HG03521 (cell line): ENCODE measurements around the gene PACSIN2.
"Not testable (repeated sequence)": the region's sequence is repeated elsewhere in the genome, so short reads cannot be mapped to it uniquely, and the experiment has no call there.

Experiments used
- ATAC-seq: cut with Tn5 transposase; IDR thresholded peaks from one replicate; pipeline ENCODE4 v1.9.1; 2021; ENCODE audit warnings: mild to moderate bottlenecking, moderate library complexity; ENCODE audit not compliant: unreplicated experiment

The PACSIN2 gene

GRCh38 chr22:42930810-42931420 lies 84.0 kb downstream of the PACSIN2 start:
- ATAC-seq: no peak

DNA sequence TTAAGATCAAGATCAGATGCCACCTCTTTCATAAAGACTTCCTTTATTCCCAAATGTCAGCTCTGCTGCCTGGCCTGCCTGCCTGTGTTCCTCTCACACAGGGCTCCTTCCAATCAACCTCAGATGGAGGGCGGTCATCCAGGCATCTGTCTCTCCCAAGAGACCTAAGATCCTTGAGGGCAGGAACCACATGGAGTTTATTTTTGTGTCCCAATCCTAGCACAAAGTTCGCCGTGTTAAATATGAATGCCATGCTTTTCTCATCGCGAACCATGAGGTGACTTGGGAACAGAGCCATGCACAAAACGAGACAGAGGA lies 85.2 kb downstream of the PACSIN2 start:
- no peak for ATAC-seq

GRCh38 chr22:42928969-42929837 lies 85.7 kb downstream of the PACSIN2 start:
- ATAC-seq: no peak

DNA sequence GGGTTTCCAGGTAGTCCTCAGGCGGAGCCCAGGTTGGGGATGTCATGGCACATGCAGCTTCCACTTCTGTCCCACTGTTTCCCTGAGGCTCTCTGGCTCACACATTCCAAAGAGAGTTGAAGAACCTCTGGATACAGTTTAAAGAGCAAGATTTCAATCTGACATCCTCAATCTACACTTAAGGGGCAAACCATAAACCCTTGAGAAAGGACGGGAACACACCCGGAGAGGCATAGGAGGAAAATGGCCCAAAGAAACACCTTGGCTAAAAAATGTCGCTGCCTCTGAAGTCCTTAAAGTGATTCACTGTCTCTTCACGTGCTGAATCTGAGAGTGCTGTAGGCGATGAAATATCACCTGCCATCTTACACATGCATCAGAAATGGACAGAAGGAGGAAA lies 87.0 kb downstream of the PACSIN2 start:
- ATAC-seq: no peak

DNA sequence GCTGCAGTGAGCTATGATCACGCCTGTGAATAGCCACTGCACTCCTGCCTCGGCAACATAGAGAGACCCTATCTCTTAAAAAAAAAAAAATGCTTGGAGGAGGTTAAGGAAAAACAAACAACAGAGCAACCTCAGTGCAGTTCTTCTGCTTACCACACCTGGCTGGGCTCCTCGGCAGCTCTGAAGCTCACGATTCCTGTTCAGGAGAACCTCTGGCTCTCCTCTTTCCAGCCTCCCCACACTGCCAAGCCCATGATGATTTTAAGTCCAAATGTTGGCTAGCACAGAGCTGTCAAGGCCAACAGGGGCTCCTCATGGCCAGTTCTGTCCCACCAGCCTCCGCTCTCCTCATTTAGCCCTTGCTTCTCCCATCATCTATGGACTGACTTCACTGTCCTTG lies 88.2 kb downstream of the PACSIN2 start:
- ATAC-seq: no peak

DNA sequence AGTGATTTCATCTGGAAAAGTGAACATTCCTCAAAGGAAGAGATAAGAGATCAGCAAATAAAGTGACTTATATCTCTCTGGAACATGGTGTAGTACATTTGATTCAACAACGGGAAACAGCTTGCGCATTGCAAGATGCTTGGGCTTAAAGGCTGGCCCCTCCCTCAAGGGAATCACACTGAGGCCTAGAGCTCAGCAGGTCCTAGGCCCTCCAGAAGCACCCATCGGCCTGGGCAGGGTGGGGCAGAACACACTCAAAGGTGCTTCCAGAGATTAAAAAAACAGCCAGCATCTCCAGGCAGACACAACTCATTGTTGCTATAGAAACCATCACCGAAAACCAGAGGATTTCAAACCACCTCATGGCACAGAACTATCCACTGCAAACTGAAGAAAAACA lies 88.8 kb downstream of the PACSIN2 start:
- no peak for ATAC-seq

- ATAC-seq: no peak
Observed at GRCh38 chr22:42925598-42925997, 89.4 kb downstream of the PACSIN2 start.

DNA sequence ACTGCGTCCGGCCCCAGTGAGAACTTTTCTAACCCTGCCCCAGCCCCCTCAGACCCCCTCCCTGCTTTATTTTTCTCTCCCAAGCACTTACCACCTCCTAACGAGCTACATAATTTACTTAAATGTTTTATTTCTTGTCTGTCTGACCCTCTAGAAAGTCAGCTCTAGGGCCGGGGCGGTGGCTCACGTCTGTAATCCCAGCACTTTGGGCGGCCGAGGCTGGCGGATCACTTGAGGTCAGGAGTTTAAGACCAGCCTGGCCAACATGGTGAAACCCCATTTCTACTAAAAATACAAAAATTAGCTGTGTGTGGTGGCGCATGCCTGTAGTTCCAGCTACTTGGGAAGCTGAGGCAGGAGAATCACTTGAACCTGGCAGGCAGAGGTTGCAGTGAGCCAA lies 89.9 kb downstream of the PACSIN2 start:
- not testable (repeated sequence) for ATAC-seq

- no peak for ATAC-seq
Observed at GRCh38 chr22:42924436-42924835, 90.5 kb downstream of the PACSIN2 start.

DNA sequence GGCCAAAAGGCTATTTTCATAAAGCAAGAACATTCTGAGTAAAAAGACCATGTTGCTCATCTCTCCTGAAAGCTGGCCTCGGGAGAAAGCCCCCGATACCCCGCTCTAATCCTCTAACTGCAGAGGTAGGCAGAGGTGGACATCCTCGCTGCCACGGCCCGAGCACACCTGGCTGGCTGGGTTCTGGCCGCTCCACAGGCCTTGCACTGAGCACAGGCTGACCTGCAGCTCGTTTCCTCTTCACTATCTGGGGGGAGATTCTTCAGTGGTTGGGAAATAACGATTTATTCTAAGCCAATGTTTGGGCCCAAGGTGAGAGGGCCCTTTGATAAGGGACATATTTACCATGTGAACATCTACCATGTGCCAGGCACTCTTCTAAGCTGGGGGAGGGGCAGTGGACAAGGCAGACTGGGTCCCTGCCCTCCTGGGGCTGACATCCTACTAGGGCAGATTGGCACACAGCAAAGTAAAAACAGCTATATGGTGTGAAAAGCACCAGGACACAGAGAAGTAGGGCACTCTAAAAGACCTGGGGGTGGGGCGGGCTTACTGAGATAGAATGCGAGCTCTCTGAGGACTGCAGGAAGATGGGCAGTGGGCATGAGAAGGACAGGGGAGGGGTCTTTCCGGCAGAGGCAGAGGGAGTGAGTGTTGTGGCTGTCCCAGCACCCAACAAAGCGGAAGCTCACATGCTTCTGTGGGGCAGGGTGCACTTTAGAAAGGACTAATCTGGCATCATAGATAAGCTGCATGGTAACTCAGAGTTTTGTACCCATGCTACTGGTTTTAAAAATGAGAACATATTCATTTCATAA lies 92.4 kb downstream of the PACSIN2 start:
- no peak for ATAC-seq

- ATAC-seq: no peak
Observed at GRCh38 chr22:42920101-42920820, 94.7 kb downstream of the PACSIN2 start.

GRCh38 chr22:42919199-42919598 lies 95.8 kb downstream of the PACSIN2 start:
- ATAC-seq: no peak

DNA sequence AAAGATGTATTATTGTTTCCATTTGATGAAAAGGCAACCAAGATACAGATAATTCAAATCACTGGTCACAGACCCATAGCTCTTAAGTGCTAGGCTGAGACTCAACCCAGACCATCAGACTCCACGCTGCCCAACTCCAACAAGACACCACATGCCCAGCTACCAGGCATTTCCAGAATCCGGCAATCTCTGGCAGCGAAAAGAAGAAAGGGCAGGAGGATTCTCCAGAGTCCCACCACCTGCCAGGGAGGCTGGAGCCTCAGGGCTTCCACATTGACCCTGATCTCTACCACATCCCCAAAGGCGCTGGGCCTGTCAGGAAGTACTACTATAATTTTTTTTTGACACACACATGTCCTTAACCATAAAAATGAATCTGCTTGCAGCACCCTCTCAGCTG lies 96.4 kb downstream of the PACSIN2 start:
- no peak for ATAC-seq

DNA sequence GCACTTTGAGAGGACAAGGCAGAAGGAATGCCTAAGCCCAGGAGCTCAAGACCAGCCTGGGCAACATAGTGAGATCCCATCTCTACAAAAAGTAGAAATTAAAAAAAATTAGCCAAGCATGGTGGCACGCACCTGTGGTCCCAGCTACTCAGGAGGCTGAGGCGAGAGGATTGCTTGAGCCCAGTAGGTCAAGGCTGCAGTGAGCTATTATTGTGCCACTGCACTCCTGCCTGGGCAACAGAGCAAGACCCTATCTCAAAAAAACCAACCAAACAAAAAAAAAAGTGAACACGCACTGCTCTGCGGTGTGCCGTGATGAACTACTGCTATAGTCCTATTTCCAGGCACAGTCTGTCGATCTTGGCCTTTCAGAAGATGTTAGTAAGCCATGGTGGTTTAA lies 97.6 kb downstream of the PACSIN2 start:
- ATAC-seq: not testable (repeated sequence)

DNA sequence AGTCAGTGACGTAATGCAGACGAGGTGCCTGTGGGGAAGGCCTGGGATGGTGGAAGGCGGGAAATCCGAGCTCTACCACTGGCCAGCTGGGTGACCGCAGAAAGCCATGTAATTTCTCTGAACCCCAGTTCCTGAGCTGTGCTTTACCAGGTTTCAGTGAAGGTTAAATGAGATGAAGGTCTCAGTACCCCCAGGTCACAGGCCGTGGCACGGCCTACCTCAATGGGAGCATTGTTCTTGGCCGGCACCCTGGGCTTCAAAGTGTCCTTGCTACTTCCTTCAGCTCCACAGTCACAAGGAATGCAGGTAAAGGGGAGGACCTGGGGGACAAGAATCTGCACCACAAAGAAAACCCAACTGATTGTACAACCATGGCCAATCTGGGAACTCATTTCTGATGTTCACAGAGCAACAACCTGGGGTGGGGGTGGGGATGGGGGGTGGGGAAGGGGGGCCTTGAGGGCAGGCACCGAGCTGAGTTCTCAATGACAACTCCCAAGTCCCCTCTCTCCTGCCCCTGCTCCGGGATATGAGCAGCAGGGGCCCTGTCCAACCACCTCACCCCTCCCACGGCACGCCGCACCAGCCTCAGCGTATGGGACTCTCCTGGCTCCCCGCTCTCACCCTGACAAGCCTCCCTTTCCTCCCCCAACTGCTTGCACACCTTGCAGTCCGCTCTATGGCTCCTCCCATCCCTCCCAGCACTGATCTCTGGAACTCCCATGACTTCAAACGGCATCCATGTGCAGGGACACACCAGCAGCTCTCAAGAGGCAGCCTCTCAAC lies 98.8 kb downstream of the PACSIN2 start:
- ATAC-seq: no peak

GRCh38 chr22:42914511-42915076 lies 100.4 kb downstream of the PACSIN2 start:
- ATAC-seq: no peak

DNA sequence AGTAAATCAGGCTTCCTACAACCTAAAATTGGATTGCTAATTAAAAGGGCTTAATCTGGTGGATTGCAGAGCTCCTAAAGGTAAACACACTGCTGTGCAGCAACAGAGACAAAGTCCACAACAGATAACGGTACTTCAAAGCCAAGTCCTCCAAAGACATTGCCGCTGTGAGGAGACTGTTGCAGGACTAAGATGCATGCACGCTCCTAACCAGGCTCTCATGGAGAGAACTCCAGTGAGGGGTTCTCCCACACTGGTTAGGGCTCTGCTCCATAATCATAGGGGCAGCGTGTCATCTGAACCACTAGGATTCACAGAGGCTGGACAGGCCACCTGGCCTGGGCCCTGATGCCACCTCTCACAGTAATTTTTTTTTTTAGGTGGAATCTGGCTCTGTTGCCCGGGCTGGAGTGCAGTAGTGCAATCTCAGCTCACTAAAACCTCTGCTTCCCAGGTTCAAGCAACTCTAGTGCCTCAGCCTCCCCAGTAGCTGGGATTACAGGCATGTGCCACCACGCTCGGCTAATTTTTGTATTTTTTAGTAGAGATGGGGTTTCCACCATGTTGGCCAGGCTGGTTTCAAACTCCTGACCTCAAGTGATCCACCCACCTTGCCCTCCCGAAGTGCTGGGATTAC lies 101.0 kb downstream of the PACSIN2 start:
- ATAC-seq: no peak

DNA sequence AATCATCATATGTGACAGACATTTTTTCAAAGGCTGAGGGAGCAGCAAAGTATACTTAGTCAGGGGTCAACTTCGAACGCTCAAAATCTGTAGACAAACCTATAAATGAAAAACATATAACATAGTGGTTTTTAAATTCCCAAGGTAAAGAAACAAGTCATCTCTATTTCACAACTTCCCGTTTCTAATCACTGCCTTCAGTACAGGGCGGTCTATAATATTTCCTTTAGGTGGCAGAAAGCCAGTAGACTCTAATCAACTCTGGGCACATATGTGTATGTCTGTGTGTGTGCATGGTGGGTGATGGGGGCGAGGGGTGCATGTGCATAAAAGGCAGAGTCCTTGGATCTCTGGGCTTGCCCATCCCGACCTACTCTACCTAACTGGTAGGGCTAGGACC lies 102.9 kb downstream of the PACSIN2 start:
- ATAC-seq: no peak

DNA sequence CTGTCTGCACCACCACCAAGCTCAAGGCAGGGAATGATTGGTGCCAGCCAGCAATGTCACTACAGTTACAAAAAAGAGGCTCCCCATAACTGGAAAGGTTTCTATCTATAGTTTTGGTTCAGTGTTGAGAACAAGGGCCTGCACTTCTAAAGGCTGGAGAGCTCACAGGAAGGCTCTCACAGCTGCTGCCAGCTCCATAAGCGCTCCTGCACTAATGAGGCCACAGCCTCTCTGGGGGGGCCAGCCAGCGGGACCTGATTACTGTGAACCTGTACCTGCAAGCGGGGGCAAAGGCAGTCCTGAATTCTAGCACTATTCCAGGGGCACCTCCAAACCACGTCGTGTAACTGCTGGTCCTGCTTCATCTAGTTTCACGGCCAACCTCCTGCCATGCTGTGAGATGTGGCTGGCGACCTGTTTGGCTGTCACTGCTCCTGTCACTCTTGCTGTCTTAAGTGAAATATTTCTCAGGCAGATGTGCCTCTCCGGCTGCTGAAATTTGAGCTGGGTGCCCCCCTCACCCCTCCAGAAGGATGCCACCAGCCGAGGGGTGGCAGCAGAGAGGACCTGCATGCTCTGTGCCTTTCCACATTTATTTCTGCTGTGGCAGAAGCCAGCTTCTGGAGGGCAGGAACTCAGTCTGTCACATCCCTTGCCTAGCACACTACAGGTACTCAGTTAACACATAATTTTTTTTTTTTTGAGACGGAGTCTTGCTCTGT lies 104.6 kb downstream of the PACSIN2 start:
- no peak for ATAC-seq
